SK-N-SH (cell line): ENCODE measurements around the gene CCDC78. TPM values are rescaled to one million over a fixed set of nuclear protein-coding genes. Genes with fewer than 3 reads are reported as not detected.

Experiments
- CTCF ChIA-PET: fragments of 300-600, 350-600 bp; formaldehyde crosslinking; extraction: SDS; loops from one replicate; lab custom pipeline; 2021; lab: Yijun Ruan, JAX
- POLR2A ChIA-PET: fragments of 350-600 bp; sonication (Branson Sonifier 250); formaldehyde crosslinking; extraction: SDS; loops from one replicate; lab custom pipeline; 2020; ENCODE audit warnings: antibody characterized with exemption, inconsistent platforms; lab: Yijun Ruan, JAX
- DNase-seq: peaks from one replicate; pipeline ENCODE4 v3.0.0; 2012
- H2AFZ ChIP-seq: fragments of 200-600 bp; sonication (generic); 2 replicates; pipeline ENCODE4 v1.8.1; 2016; ENCODE audit warnings: antibody characterized with exemption, mild to moderate bottlenecking, low read depth
- H3F3A ChIP-seq: fragments of 200-600 bp; sonication (generic); replicated peaks from 2 replicates; pipeline ENCODE3; 2016; ENCODE audit warnings: antibody characterized with exemption, mild to moderate bottlenecking; ENCODE audit not compliant: insufficient read depth
- H3K27ac ChIP-seq, 2 experiments: fragments of 200-500 bp in 1 of 2; fragments of 200-600 bp in 1 of 2; sonication (Bioruptor generic) in 1 of 2; sonication (generic), shearing (Covaris generic) in 1 of 2; 2 replicates each; pipeline versions ENCODE4 v1.5.1 to v1.6.1; 2014 to 2016; ENCODE audit warnings: low read depth in 2 of 2, inconsistent platforms in 1 of 2, low read length in 1 of 2, mild to moderate bottlenecking in 1 of 2, mixed read lengths in 1 of 2
- H3K27me3 ChIP-seq: fragments of 200-600 bp; sonication (generic), shearing (Covaris generic); 2 replicates; pipeline ENCODE4 v1.6.1; 2016; ENCODE audit warnings: mixed run types; ENCODE audit not compliant: insufficient read depth
- H3K36me3 ChIP-seq, 2 experiments: fragments of 200-500 bp in 1 of 2; fragments of 200-600 bp in 1 of 2; sonication (Bioruptor generic) in 1 of 2; sonication (generic) in 1 of 2; replicated peaks in 1 of 2; 2 replicates each; pipeline versions ENCODE3 to v1.5.1; 2014 to 2016; ENCODE audit warnings: low read length in 1 of 2, mild to moderate bottlenecking in 1 of 2; ENCODE audit not compliant: insufficient read depth in 2 of 2, control insufficient read depth in 1 of 2
- H3K4me1 ChIP-seq, 2 experiments: fragments of 200-500 bp in 1 of 2; fragments of 200-600 bp in 1 of 2; sonication (Bioruptor generic) in 1 of 2; sonication (generic), shearing (Covaris generic) in 1 of 2; 2 replicates each; pipeline versions ENCODE4 v1.5.1 to v1.6.1; 2014 to 2016; ENCODE audit warnings: low read depth in 1 of 2, low read length in 1 of 2, mixed run types in 1 of 2; ENCODE audit not compliant: insufficient read depth in 2 of 2, control insufficient read depth in 1 of 2
- H3K4me2 ChIP-seq: fragments of 200-600 bp; sonication (generic), shearing (Covaris generic); 2 replicates; pipeline ENCODE4 v1.6.1; 2017; ENCODE audit warnings: mixed run types
- H3K4me3 ChIP-seq, 2 experiments: fragments of 200-500 bp in 1 of 2; fragments of 200-600 bp in 1 of 2; sonication (Bioruptor generic) in 1 of 2; sonication (generic), shearing (Covaris generic) in 1 of 2; 2 replicates each; pipeline versions ENCODE4 v1.5.1 to v1.8.1; 2014 to 2016; ENCODE audit warnings: low read depth in 2 of 2, inconsistent platforms in 1 of 2, low read length in 1 of 2, mild to moderate bottlenecking in 1 of 2, mixed read lengths in 1 of 2, moderate library complexity in 1 of 2
- H3K79me2 ChIP-seq: fragments of 200-600 bp; sonication (generic); 2 replicates; pipeline ENCODE4 v1.8.1; 2017; ENCODE audit warnings: mild to moderate bottlenecking; ENCODE audit not compliant: insufficient read depth
- H3K9ac ChIP-seq: fragments of 200-600 bp; sonication (generic); 2 replicates; pipeline ENCODE4 v1.6.1; 2017; ENCODE audit warnings: mixed run types
- H3K9me2 ChIP-seq: fragments of 200-600 bp; sonication (generic); 2 replicates; pipeline ENCODE4 v1.6.1; 2017; ENCODE audit warnings: mixed run types
- H3K9me3 ChIP-seq: fragments of 200-600 bp; sonication (generic); 2 replicates; pipeline ENCODE4 v1.6.1; 2017; ENCODE audit warnings: mixed run types, mild to moderate bottlenecking, moderate library complexity
- H4K20me1 ChIP-seq: fragments of 200-600 bp; sonication (generic); 2 replicates; pipeline ENCODE4 v1.6.1; 2017; ENCODE audit warnings: mild to moderate bottlenecking, mixed run types; ENCODE audit not compliant: insufficient read depth
- CHD2 ChIP-seq: fragments of 150-350 bp; IDR thresholded peaks from 2 replicates; pipeline ENCODE4 v1.6.1; 2018; ENCODE audit warnings: low read length; ENCODE audit not compliant: partially characterized antibody
- ELF1 ChIP-seq: IDR thresholded peaks from 2 replicates; pipeline ENCODE4 v1.4.0; 2012
- EP300 ChIP-seq, 2 experiments: IDR thresholded peaks; 2 replicates each; pipeline versions ENCODE4 v1.4.0 to v1.6.1; 2012; ENCODE audit warnings: borderline replicate concordance in 1 of 2, low read depth in 1 of 2, low read length in 1 of 2
- EZH2phosphoT487 ChIP-seq: fragments of 200-600 bp; sonication (generic); IDR thresholded peaks from 2 replicates; pipeline ENCODE4 v1.6.1; 2017; ENCODE audit warnings: low read depth, mixed run types, mild to moderate bottlenecking, antibody characterized with exemption, moderate library complexity, borderline replicate concordance
- FOSL2 ChIP-seq: IDR thresholded peaks from 2 replicates; pipeline ENCODE4 v1.4.0; 2012; ENCODE audit warnings: low read depth, mild to moderate bottlenecking, moderate library complexity, borderline replicate concordance
- FOXJ3 ChIP-seq: sonication (generic); formaldehyde crosslinking; IDR thresholded peaks from 2 replicates; pipeline ENCODE4 v1.5.1; 2020; ENCODE audit warnings: mild to moderate bottlenecking, missing genetic modification reagents
- FOXM1 ChIP-seq: IDR thresholded peaks from 2 replicates; pipeline ENCODE4 v1.4.0; 2012; ENCODE audit warnings: low read depth, mild to moderate bottlenecking
- GABPA ChIP-seq: IDR thresholded peaks from 2 replicates; pipeline ENCODE4 v1.4.0; 2012; ENCODE audit warnings: low read depth, mild to moderate bottlenecking
- JUND ChIP-seq: IDR thresholded peaks from 2 replicates; pipeline ENCODE4 v1.4.0; 2012
- MAX ChIP-seq: IDR thresholded peaks from 2 replicates; pipeline ENCODE4 v1.4.0; 2012; ENCODE audit warnings: low read depth
- MEF2A ChIP-seq: IDR thresholded peaks from 2 replicates; pipeline ENCODE4 v1.4.0; 2012; ENCODE audit warnings: low read depth, borderline replicate concordance
- MXI1 ChIP-seq: IDR thresholded peaks from 2 replicates; pipeline ENCODE4 v1.6.1; 2012; ENCODE audit warnings: mild to moderate bottlenecking, low read depth, low read length, improper control_type of control experiment
- NFIC ChIP-seq: IDR thresholded peaks from 2 replicates; pipeline ENCODE4 v1.4.0; 2012; ENCODE audit warnings: borderline replicate concordance
- PBX3 ChIP-seq: IDR thresholded peaks from 2 replicates; pipeline ENCODE4; 2012
- POLR2AphosphoS5 ChIP-seq: IDR thresholded peaks from 2 replicates; pipeline ENCODE4 v1.6.1; 2012; ENCODE audit warnings: low read depth, low read length
- RAD21 ChIP-seq: IDR thresholded peaks from 2 replicates; pipeline ENCODE4 v1.6.1; 2012; ENCODE audit warnings: mild to moderate bottlenecking, low read length
- REST ChIP-seq: IDR thresholded peaks from 2 replicates; pipeline ENCODE4 v1.6.1; 2012; ENCODE audit warnings: mild to moderate bottlenecking, low read depth, low read length, moderate library complexity
- RXRA ChIP-seq: IDR thresholded peaks from 2 replicates; pipeline ENCODE4 v1.4.0; 2012; ENCODE audit warnings: low read depth, mild to moderate bottlenecking, borderline replicate concordance
- SIN3A ChIP-seq: IDR thresholded peaks from 2 replicates; pipeline ENCODE4 v1.6.1; 2012; ENCODE audit warnings: low read depth, mild to moderate bottlenecking, low read length, moderate library complexity, borderline replicate concordance
- SMC3 ChIP-seq: IDR thresholded peaks from 2 replicates; pipeline ENCODE4 v1.6.1; 2012; ENCODE audit warnings: low read depth, low read length, improper control_type of control experiment
- TAF1 ChIP-seq: IDR thresholded peaks from 2 replicates; pipeline ENCODE4 v1.6.1; 2012; ENCODE audit warnings: low read depth, mild to moderate bottlenecking, low read length, moderate library complexity, borderline replicate concordance
- TCF12 ChIP-seq: IDR thresholded peaks from 2 replicates; pipeline ENCODE4 v1.4.0; 2012
- YY1 ChIP-seq: IDR thresholded peaks from 2 replicates; pipeline ENCODE4 v1.4.0; 2012; ENCODE audit warnings: low read depth, mild to moderate bottlenecking
- ZBTB33 ChIP-seq: IDR thresholded peaks from 2 replicates; pipeline ENCODE4 v1.4.0; 2012; ENCODE audit warnings: low read depth, borderline replicate concordance
- whole genome bisulfite sequencing: methylation state at CpG from one replicate; pipeline ENCODE4 v1.1.6; 2017; ENCODE audit warnings: low lambda C conversion rate; 5-methylcytosine and 5-hydroxymethylcytosine counted together
- polyA plus RNA-seq, 3 experiments: library from polyadenylated mRNA; depleted of rRNA; stranded (reverse); fragments of >200 nt; gene quantifications; 2 replicates each; pipeline ENCODE4 v1.2.3, GENCODE V29; 2012

The CCDC78 gene
- polyA plus RNA-seq, 1 of the 3 experiments (the other 2 are of a cell fraction): 15.4 TPM

- H3K79me2 ChIP-seq: peaks cover 39% of the 10 kb centered on the region
- peaks cover 8 to 53% of the 10 kb centered on the region in 2 experiments; a peak in 3 of 4 replicates for H3K4me1 ChIP-seq
- TF ChIP-seq EP300 (IDR thresholded peaks at IDR 0.05; ENCODE audit: borderline replicate concordance in 1 of 2, low read depth in 1 of 2, low read length in 1 of 2) (no peak), MAX (peak; percentile 91), JUND (peak; percentile 6; the same call in 1 of the 2 replicates), YY1 (peak; percentile 84; the same call in 1 of the 2 replicates), FOSL2 (no peak), FOXJ3 (no peak), NFIC (no peak), GABPA (peak; percentile 94), TAF1 (peak; percentile 74), SIN3A (peak; percentile 87; the same call in 1 of the 2 replicates), REST (0 out of 2 replicates have a peak, but pooled peaks have one; percentile 12), MEF2A (no peak), POLR2AphosphoS5 (peak; percentile 81), FOXM1 (no peak; the same call in 1 of the 2 replicates), TCF12 (peak; percentile 16; the same call in 1 of the 2 replicates), RAD21 (no peak), ELF1 (peak; percentile 88), MXI1 (peak; percentile 84; the same call in 1 of the 2 replicates), EZH2phosphoT487 (no peak), CHD2 (peak; percentile 64), SMC3 (no peak), ZBTB33 (0 out of 2 replicates have a peak, but pooled peaks have one; percentile 41), RXRA (no peak; the same call in 1 of the 2 replicates), PBX3 (peak; percentile 1)
- ChIA-PET CTCF (interaction anchor here (0.6 to 5.9 kb wide), 8 partner anchors 15 to 322 kb away, joined by 3 to 38 read pairs (median 3); partner anchors contain the start of genes METTL26 and RHOT2), POLR2A (interaction anchor here (0.7 to 1.2 kb wide), 6 partner anchors 8 to 38 kb away, joined by 3 to 5 read pairs (median 4); partner anchors contain the start of genes ANTKMT and RHOT2)
- H3K27ac ChIP-seq: peak within 1 kb of the TSS; percentile 54 to 82
- peak within 1 kb of the TSS; percentile 90 for H3K4me2 ChIP-seq
- H3K9me3 ChIP-seq: no peaks in the 10 kb centered on the region
- H4K20me1 ChIP-seq: peaks cover 23% of the 10 kb centered on the region
- no peak within 1 kb of the TSS for H2AFZ ChIP-seq
- H3K4me3 ChIP-seq: peak within 1 kb of the TSS; percentile 60 to 68
- H3F3A ChIP-seq: peaks cover 10% of the 10 kb centered on the region
- WGBS: no CpG with 5 or more reads among the region's 91 CpGs
- peaks cover 13 to 39% of the 10 kb centered on the region in 2 experiments for H3K36me3 ChIP-seq
- DNase-seq: peak; percentile 97
- no peaks in the 10 kb centered on the region for H3K27me3 ChIP-seq
- H3K9me2 ChIP-seq: no peaks in the 10 kb centered on the region
- peak within 1 kb of the TSS; percentile 49 for H3K9ac ChIP-seq
These were observed 42.0 kb downstream of the CCDC78 start, which contains the start of gene JMJD8 for GRCh38 chr16:684071-684794. TSS of gene JMJD8 (minus strand) at chr16:684334. CDS start at chr16:684319, 15 bp downstream.
